Kidney epithelial cell (primary cell): ENCODE results near the gene DIAPH1. TPM values are rescaled to one million over a fixed set of nuclear protein-coding genes. Genes with fewer than 3 reads are reported as not detected.

Source experiments
- DNase-seq: peaks from one replicate; pipeline ENCODE4 v3.0.0-alpha.2; 2010; ENCODE audit warnings: low read depth
- H3K27me3 ChIP-seq: 2 replicates; pipeline ENCODE4 v1.6.0; 2011; ENCODE audit warnings: low read length; ENCODE audit not compliant: control insufficient read depth, insufficient read depth
- H3K36me3 ChIP-seq: 2 replicates; pipeline ENCODE4 v1.5.1; 2011; ENCODE audit warnings: low read length; ENCODE audit not compliant: control insufficient read depth, insufficient read depth
- H3K4me3 ChIP-seq: 2 replicates; pipeline ENCODE4 v1.5.1; 2011; ENCODE audit warnings: low read depth, mild to moderate bottlenecking, control low read depth, low read length
- total RNA-seq: library from RNA; depleted of rRNA; stranded (reverse); fragments of >200 nt; gene quantifications from 2 replicates; pipeline ENCODE4 v1.2.3, GENCODE V29; 2015
- TF ChIP-seq, protein P1 (sequence below): IDR thresholded peaks from 2 replicates; pipeline ENCODE4 v1.5.1; 2011; ENCODE audit warnings: mild to moderate bottlenecking, moderate library complexity, low read length, control low read depth, inconsistent platforms; ENCODE audit not compliant: insufficient read depth, poor library complexity, severe bottlenecking

DIAPH1 gene
- total RNA-seq, 1 donor from 2014 or later, result 103 TPM

DNA sequence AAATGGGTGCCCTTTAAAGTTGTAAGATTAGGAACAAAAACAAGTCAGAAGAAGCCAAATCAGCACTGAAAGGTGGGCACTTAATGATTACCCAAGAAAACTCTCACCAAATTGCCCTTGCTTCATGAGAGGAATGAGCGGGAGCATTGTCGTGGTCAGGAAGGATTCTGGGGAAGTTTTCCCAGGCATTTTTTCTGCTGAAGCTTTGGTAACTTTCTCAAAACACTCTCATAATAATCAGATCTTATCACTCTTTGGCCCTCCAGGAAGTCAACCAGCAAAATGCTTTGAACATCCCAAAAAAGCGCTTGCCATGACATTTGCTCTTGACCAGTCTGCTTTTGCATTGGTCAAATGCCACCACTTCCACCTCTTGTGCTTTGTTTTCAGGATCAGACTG is 153.4 kb downstream of the DIAPH1 start:
- H3K27me3 ChIP-seq, result no peaks in the 10 kb centered on the region
- no peak for DNase-seq
- no peaks in the 10 kb centered on the region for H3K36me3 ChIP-seq
- no peak overlapping the region for H3K4me3 ChIP-seq
- TF ChIP-seq, protein P1, sequence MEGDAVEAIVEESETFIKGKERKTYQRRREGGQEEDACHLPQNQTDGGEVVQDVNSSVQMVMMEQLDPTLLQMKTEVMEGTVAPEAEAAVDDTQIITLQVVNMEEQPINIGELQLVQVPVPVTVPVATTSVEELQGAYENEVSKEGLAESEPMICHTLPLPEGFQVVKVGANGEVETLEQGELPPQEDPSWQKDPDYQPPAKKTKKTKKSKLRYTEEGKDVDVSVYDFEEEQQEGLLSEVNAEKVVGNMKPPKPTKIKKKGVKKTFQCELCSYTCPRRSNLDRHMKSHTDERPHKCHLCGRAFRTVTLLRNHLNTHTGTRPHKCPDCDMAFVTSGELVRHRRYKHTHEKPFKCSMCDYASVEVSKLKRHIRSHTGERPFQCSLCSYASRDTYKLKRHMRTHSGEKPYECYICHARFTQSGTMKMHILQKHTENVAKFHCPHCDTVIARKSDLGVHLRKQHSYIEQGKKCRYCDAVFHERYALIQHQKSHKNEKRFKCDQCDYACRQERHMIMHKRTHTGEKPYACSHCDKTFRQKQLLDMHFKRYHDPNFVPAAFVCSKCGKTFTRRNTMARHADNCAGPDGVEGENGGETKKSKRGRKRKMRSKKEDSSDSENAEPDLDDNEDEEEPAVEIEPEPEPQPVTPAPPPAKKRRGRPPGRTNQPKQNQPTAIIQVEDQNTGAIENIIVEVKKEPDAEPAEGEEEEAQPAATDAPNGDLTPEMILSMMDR, result no peak

Other genes with a start within 250 kb of the DIAPH1 start
- gene PCDHGB3, start 248.8 kb downstream of the DIAPH1 start, total RNA-seq, result 1.3 and 3.6 TPM in 2 replicates
- gene PCDHGA6, start 245.1 kb downstream of the DIAPH1 start, total RNA-seq, result 1.7 and 3.1 TPM in 2 replicates
- gene PCDHGA7, start 236.3 kb downstream of the DIAPH1 start, total RNA-seq, result 2.2 and 3.1 TPM in 2 replicates
- 6.4 and 9.2 TPM in 2 replicates for gene PCDHGB4, start 231.3 kb downstream of the DIAPH1 start, total RNA-seq
- 0.96 and 1.0 TPM in 2 replicates for gene PCDHGA8, start 226.4 kb downstream of the DIAPH1 start, total RNA-seq
- gene PCDHGB5, start 221.1 kb downstream of the DIAPH1 start, total RNA-seq, result 18.6 and 19.3 TPM in 2 replicates
- gene PCDHGA9, start 216.2 kb downstream of the DIAPH1 start, total RNA-seq, result 3.6 and 5.2 TPM in 2 replicates
- 3.4 and 3.6 TPM in 2 replicates for gene PCDHGB6, start 211.0 kb downstream of the DIAPH1 start, total RNA-seq
- gene PCDHGA10, start 206.0 kb downstream of the DIAPH1 start, total RNA-seq, result 5.5 and 6.0 TPM in 2 replicates
- gene PCDHGB7, start 201.3 kb downstream of the DIAPH1 start, total RNA-seq, result 14.0 and 14.1 TPM in 2 replicates
- 6.7 and 7.4 TPM in 2 replicates for gene PCDHGA11, start 197.9 kb downstream of the DIAPH1 start, total RNA-seq
- 2.1 and 3.6 TPM in 2 replicates for gene PCDHGA12, start 188.5 kb downstream of the DIAPH1 start, total RNA-seq
- 41.9 and 47.3 TPM in 2 replicates for gene PCDHGC3, start 143.0 kb downstream of the DIAPH1 start, total RNA-seq
- gene PCDHGC4, start 134.0 kb downstream of the DIAPH1 start, total RNA-seq, result 0.62 and 1.1 TPM in 2 replicates
- gene PCDHGC5, start 129.9 kb downstream of the DIAPH1 start, total RNA-seq, result 0.54 and 0.89 TPM in 2 replicates
- 39.7 and 54.2 TPM in 2 replicates for gene HDAC3, start 17.8 kb upstream of the DIAPH1 start, total RNA-seq
- 7.8 and 12.6 TPM in 2 replicates for gene RELL2, start 18.0 kb upstream of the DIAPH1 start, total RNA-seq
- gene FCHSD1, start 32.4 kb upstream of the DIAPH1 start, total RNA-seq, result 18.1 and 38.5 TPM in 2 replicates
- 9.2 and 10.8 TPM in 2 replicates for gene ARAP3, start 63.2 kb upstream of the DIAPH1 start, total RNA-seq